IMR-90 (cell line): ENCODE measurements around the gene PCDHA12. TPM values are rescaled to one million over a fixed set of nuclear protein-coding genes. Genes with fewer than 3 reads are reported as not detected.
"Not testable (repeated sequence)": the region's sequence is repeated elsewhere in the genome, so short reads cannot be mapped to it uniquely, and the experiment has no call there.

Experiments used
- ATAC-seq: fragments of 200-7000 bp; cut with Tn5 transposase; 2 replicates; pipeline ENCODE4 v1.9.1; 2020; ENCODE audit warnings: low read depth, mild to moderate bottlenecking, moderate library complexity
- BruUV-seq: library from RNA; stranded (reverse); fragments of 400-500 nt; replicated peaks from 2 replicates; lab custom pipeline; 2021; lab: Mats Ljungman, UMichigan
- CTCF ChIA-PET: fragments of 300-600 bp; formaldehyde crosslinking; extraction: SDS; loops from one replicate; lab custom pipeline; 2021; ENCODE audit warnings: antibody characterized with exemption; lab: Yijun Ruan, JAX
- POLR2A ChIA-PET: fragments of 300-600 bp; sonication (Branson Sonifier 250); formaldehyde crosslinking; loops from one replicate; lab custom pipeline; 2022; ENCODE audit warnings: antibody characterized with exemption; ENCODE audit not compliant: unreplicated experiment; lab: Charles Lee
- DNase-seq: peaks from one replicate; pipeline ENCODE4 v3.0.0; 2013
- H2AFZ ChIP-seq: replicated peaks from 2 replicates; pipeline ENCODE3; 2013; ENCODE audit warnings: low read length, mild to moderate bottlenecking; ENCODE audit not compliant: poor library complexity
- H2AK5ac ChIP-seq: 2 replicates; pipeline ENCODE4 v1.6.1; 2013; ENCODE audit warnings: low read depth, low read length, inconsistent platforms
- H2AK9ac ChIP-seq: replicated peaks from 2 replicates; pipeline ENCODE3; 2013; ENCODE audit warnings: mild to moderate bottlenecking, low read depth, low read length, moderate library complexity; ENCODE audit not compliant: poor library complexity
- H2BK120ac ChIP-seq: 2 replicates; pipeline ENCODE4 v1.6.1; 2013; ENCODE audit warnings: low read depth, low read length, inconsistent platforms
- H2BK15ac ChIP-seq: 3 replicates; pipeline ENCODE4 v1.6.1; 2013; ENCODE audit warnings: low read depth, low read length, inconsistent platforms
- H2BK20ac ChIP-seq: 2 replicates; pipeline ENCODE4 v1.6.1; 2013; ENCODE audit warnings: low read depth, mild to moderate bottlenecking, inconsistent platforms, low read length, moderate library complexity
- H2BK5ac ChIP-seq: 2 replicates; pipeline ENCODE4 v1.6.1; 2013; ENCODE audit warnings: mild to moderate bottlenecking, low read depth, low read length, inconsistent platforms; ENCODE audit not compliant: poor library complexity, severe bottlenecking
- H3K14ac ChIP-seq: replicated peaks from 2 replicates; pipeline ENCODE4 v1.6.1; 2013; ENCODE audit warnings: low read depth, low read length, inconsistent platforms
- H3K18ac ChIP-seq: 2 replicates; pipeline ENCODE4 v1.6.1; 2013; ENCODE audit warnings: low read depth, low read length, control low read depth
- H3K23ac ChIP-seq: 2 replicates; pipeline ENCODE4 v1.6.1; 2013; ENCODE audit warnings: low read depth, low read length, inconsistent platforms
- H3K27ac ChIP-seq: 2 replicates; pipeline ENCODE4 v1.5.1; 2013; ENCODE audit warnings: mild to moderate bottlenecking, control low read depth, low read length; ENCODE audit not compliant: insufficient read depth
- H3K27me3 ChIP-seq: 2 replicates; pipeline ENCODE4 v1.6.1; 2013; ENCODE audit warnings: low read length; ENCODE audit not compliant: control insufficient read depth, insufficient read depth
- H3K36me3 ChIP-seq: 2 replicates; pipeline ENCODE4 v1.6.1; 2013; ENCODE audit warnings: low read length, mixed read lengths; ENCODE audit not compliant: control insufficient read depth, insufficient read depth
- H3K4ac ChIP-seq: 2 replicates; pipeline ENCODE4 v1.6.1; 2013; ENCODE audit warnings: low read depth, low read length, inconsistent platforms
- H3K4me1 ChIP-seq: 2 replicates; pipeline ENCODE4 v1.6.1; 2013; ENCODE audit warnings: low read length, mixed read lengths; ENCODE audit not compliant: control insufficient read depth, insufficient read depth
- H3K4me2 ChIP-seq: 2 replicates; pipeline ENCODE4 v1.6.1; 2013; ENCODE audit warnings: low read depth, mild to moderate bottlenecking, control low read depth, low read length, moderate library complexity
- H3K4me3 ChIP-seq: 2 replicates; pipeline ENCODE4 v1.5.1; 2013; ENCODE audit warnings: low read depth, mild to moderate bottlenecking, control low read depth, low read length, moderate library complexity; ENCODE audit not compliant: insufficient read depth
- H3K56ac ChIP-seq: 2 replicates; pipeline ENCODE4 v1.6.1; 2013; ENCODE audit warnings: low read length, inconsistent platforms; ENCODE audit not compliant: insufficient read depth; ENCODE audit errors: extremely low read depth
- H3K79me1 ChIP-seq, 2 experiments: 2 replicates each; pipeline ENCODE4 v1.6.1; 2013; ENCODE audit warnings: low read length in 2 of 2, inconsistent platforms in 1 of 2, low read depth in 1 of 2
- H3K9ac ChIP-seq: 2 replicates; pipeline ENCODE4 v1.6.1; 2013; ENCODE audit warnings: low read depth, low read length, control low read depth
- H3K9me1 ChIP-seq: 2 replicates; pipeline ENCODE4 v1.6.1; 2013; ENCODE audit warnings: low read length, inconsistent platforms; ENCODE audit not compliant: insufficient read depth
- H3K9me3 ChIP-seq: 2 replicates; pipeline ENCODE4 v1.6.1; 2013; ENCODE audit warnings: low read length; ENCODE audit not compliant: control insufficient read depth, insufficient read depth
- H4K20me1 ChIP-seq: 2 replicates; pipeline ENCODE4 v1.6.1; 2013; ENCODE audit warnings: low read length, inconsistent platforms; ENCODE audit not compliant: insufficient read depth
- H4K5ac ChIP-seq: 2 replicates; pipeline ENCODE4 v1.6.1; 2013; ENCODE audit warnings: mild to moderate bottlenecking, low read depth, low read length, control low read depth
- H4K8ac ChIP-seq, 2 experiments: 2 replicates each; pipeline ENCODE4 v1.6.1; 2013; ENCODE audit warnings: low read depth in 2 of 2, low read length in 2 of 2, control low read depth in 1 of 2, inconsistent platforms in 1 of 2
- H4K91ac ChIP-seq: 2 replicates; pipeline ENCODE4 v1.6.1; 2013; ENCODE audit warnings: low read depth, low read length, inconsistent platforms; ENCODE audit not compliant: insufficient read depth
- WGBS, 2 experiments: methylation state at CpG; one replicate each; pipeline versions ENCODE4 v1.1.5 to v1.1.7; 2013; ENCODE audit warnings: missing lambda C conversion rate in 2 of 2; ENCODE audit not compliant: insufficient read length in 1 of 2; ENCODE audit errors: extremely low coverage in 2 of 2; 5-methylcytosine and 5-hydroxymethylcytosine counted together
- dilution Hi-C: fragments of 300-500 bp; cut with HindIII; formaldehyde crosslinking; loops from one replicate; pipeline ENCODE4 v1.14.3; 2018; ENCODE audit warnings: low sequenced_read_pairs; ENCODE audit not compliant: unreplicated experiment
- in situ Hi-C: fragments of 300-500 bp; cut with MboI; formaldehyde crosslinking; loops from 3 replicates; pipeline ENCODE4 v1.14.3; 2019; ENCODE audit warnings: low sequenced_read_pairs, inconsistent platforms, mixed read lengths
- intact Hi-C: fragments of 100-400 bp; cut with micrococcal nuclease; formaldehyde crosslinking; loops from 2 replicates; pipeline ENCODE4 v1.10.0; 2022
- polyA plus RNA-seq, 3 experiments: library from polyadenylated mRNA; depleted of rRNA; stranded (reverse); fragments of >200 nt; gene quantifications; 2 replicates each; pipeline ENCODE4 v1.2.3, GENCODE V29; 2012; ENCODE audit warnings: low replicate concordance in 1 of 3
- total RNA-seq: library from RNA; depleted of rRNA; stranded (reverse); fragments of >200 nt; gene quantifications from 2 replicates; pipeline ENCODE4 v1.2.3, GENCODE V29; 2012
- TF ChIP-seq, protein P1 (sequence below): fragments of 150-350 bp; IDR thresholded peaks from 2 replicates; pipeline ENCODE4 v1.6.1; 2017; ENCODE audit warnings: mild to moderate bottlenecking, antibody characterized with exemption, low read length, low read depth

The PCDHA12 gene
- total and polyA plus RNA-seq, 2 of the 4 experiments (the other 2 are of a cell fraction): not detected

DNA sequence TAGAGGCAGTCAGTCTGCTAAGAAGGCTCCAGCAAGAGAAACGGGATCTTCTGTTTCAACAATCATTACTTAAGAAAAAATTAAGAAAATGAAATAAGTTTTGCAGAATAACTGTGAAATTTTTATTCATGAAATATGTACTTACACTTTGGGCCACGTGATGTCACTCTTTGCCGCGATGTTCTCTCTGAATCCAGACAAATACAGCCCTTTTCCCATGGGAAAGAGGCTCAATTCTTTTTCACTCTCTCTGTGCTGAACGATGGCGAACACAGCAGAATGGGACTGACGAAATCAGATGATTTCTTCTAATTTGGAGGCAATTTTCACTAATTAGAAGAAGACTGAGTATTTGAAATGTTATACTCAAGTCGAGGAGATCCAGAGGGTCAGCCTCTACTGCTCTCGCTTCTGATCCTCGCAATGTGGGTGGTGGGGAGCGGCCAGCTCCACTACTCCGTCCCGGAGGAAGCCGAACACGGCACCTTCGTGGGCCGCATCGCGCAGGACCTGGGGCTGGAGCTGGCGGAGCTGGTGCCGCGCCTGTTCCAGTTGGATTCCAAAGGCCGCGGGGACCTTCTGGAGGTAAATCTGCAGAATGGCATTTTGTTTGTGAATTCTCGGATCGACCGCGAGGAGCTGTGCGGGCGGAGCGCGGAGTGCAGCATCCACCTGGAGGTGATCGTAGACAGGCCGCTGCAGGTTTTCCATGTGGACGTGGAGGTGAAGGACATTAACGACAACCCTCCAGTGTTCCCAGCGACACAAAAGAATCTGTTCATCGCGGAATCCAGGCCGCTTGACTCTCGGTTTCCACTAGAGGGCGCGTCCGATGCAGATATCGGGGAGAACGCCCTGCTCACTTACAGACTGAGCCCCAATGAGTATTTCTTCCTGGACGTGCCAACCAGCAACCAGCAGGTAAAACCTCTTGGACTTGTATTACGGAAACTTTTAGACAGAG, 26.7 kb upstream of the PCDHA12 start, which contains the start of gene PCDHA9:
Gene PCDHA9, plus strand, starts transcription at position 244 of the 964 bp plus-strand sequence. Its CDS starts 114 bp downstream, at position 358.
- H2BK20ac ChIP-seq, in situ Hi-C loops, H3K23ac ChIP-seq, H3K27ac ChIP-seq, H3K9ac ChIP-seq, H3K4me2 ChIP-seq, dilution Hi-C loops, H3K27me3 ChIP-seq, H3K4ac ChIP-seq, H4K5ac ChIP-seq, DNase-seq, H3K9me1 ChIP-seq, H3K56ac ChIP-seq, H4K91ac ChIP-seq, POLR2A ChIA-PET, ATAC-seq, intact Hi-C loops, H2BK120ac ChIP-seq, H3K14ac ChIP-seq, H4K20me1 ChIP-seq, H2AFZ ChIP-seq, CTCF ChIA-PET, H3K4me1 ChIP-seq, H3K4me3 ChIP-seq, H3K18ac ChIP-seq, H2BK15ac ChIP-seq, BruUV-seq, H2BK5ac ChIP-seq, H3K36me3 ChIP-seq, H4K8ac ChIP-seq, H2AK5ac ChIP-seq, H3K79me1 ChIP-seq, H2AK9ac ChIP-seq: not testable (repeated sequence)
- TF ChIP-seq, protein P1, sequence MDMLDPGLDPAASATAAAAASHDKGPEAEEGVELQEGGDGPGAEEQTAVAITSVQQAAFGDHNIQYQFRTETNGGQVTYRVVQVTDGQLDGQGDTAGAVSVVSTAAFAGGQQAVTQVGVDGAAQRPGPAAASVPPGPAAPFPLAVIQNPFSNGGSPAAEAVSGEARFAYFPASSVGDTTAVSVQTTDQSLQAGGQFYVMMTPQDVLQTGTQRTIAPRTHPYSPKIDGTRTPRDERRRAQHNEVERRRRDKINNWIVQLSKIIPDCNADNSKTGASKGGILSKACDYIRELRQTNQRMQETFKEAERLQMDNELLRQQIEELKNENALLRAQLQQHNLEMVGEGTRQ: 0 out of 2 replicates have a peak, but pooled peaks have one; percentile 10
- WGBS, 2 experiments: 27% methylated on average over 12 of the region's 48 CpGs; no CpG with 5 or more reads in 1 of the 2 experiments
- peaks cover 13% of the 10 kb centered on the region for H3K9me3 ChIP-seq

DNA sequence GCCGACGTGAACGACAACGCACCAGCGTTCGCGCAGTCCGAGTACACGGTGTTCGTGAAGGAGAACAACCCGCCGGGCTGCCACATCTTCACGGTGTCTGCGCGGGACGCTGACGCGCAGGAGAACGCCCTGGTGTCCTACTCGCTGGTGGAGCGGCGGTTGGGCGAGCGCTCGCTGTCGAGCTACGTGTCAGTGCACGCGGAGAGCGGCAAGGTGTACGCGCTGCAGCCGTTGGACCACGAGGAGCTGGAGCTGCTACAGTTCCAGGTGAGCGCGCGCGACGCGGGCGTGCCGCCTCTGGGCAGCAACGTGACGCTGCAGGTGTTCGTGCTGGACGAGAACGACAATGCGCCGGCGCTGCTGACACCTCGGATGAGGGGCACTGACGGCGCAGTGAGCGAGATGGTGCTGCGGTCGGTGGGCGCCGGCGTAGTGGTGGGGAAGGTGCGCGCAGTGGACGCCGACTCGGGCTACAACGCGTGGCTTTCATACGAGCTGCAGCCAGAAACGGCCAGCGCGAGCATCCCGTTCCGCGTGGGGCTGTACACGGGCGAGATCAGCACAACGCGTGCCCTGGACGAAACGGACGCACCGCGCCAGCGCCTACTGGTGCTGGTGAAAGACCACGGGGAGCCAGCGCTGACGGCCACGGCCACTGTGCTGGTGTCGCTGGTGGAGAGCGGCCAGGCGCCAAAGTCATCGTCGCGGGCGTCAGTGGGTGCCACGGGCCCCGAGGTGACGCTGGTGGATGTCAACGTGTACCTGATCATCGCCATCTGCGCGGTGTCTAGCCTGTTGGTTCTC, 25.1 kb upstream of the PCDHA12 start:
- H3K9ac ChIP-seq, intact Hi-C loops, H2BK5ac ChIP-seq, H3K27me3 ChIP-seq, POLR2A ChIA-PET, DNase-seq, ATAC-seq, CTCF ChIA-PET, H2AK9ac ChIP-seq, H3K27ac ChIP-seq, H2BK120ac ChIP-seq, H3K4me2 ChIP-seq, H4K91ac ChIP-seq, in situ Hi-C loops, dilution Hi-C loops, H3K36me3 ChIP-seq, H3K79me1 ChIP-seq, BruUV-seq, H3K4me3 ChIP-seq, H3K18ac ChIP-seq, H3K9me1 ChIP-seq, H2BK15ac ChIP-seq, H2BK20ac ChIP-seq, H3K56ac ChIP-seq, H3K4ac ChIP-seq, H4K5ac ChIP-seq, H4K20me1 ChIP-seq, H3K23ac ChIP-seq, H3K4me1 ChIP-seq, H3K14ac ChIP-seq, H2AFZ ChIP-seq, H4K8ac ChIP-seq, H2AK5ac ChIP-seq: not testable (repeated sequence)
- 46% methylated on average over 75 of the region's 101 CpGs; no CpG with 5 or more reads in 1 of the 2 experiments for WGBS, 2 experiments
- H3K9me3 ChIP-seq: peaks cover 12% of the 10 kb centered on the region
